ENCODE measurements around the gene CXCR5. TPM values are rescaled to one million over a fixed set of nuclear protein-coding genes. Genes with fewer than 3 reads are reported as not detected.

Gene CXCR5
- total and polyA plus RNA-seq, 10 of the 15 experiments (the other 5 are each of a cell fraction or from before 2014, with no cell fraction given): 0.03 to 0.63 (median 0.25) TPM

- peak; percentile 99 for TF ChIP-seq ZNF384 (IDR thresholded peaks at IDR 0.05; ENCODE audit: borderline replicate concordance, low read depth, low read length)
- no peak for TF ChIP-seq TCF7 (IDR thresholded peaks at IDR 0.05; ENCODE audit: borderline replicate concordance)
- TF ChIP-seq PML (IDR thresholded peaks at IDR 0.05; ENCODE audit: low read length): no peak
- no peak for TF ChIP-seq MEF2A (IDR thresholded peaks at IDR 0.05; ENCODE audit: insufficient read depth, low read depth, low read length)
- TF ChIP-seq TCF3 (IDR thresholded peaks at IDR 0.05; ENCODE audit: borderline replicate concordance, insufficient read depth, low read depth, low read length): 0 out of 2 replicates have a peak, but pooled peaks have one; percentile 30
- TF ChIP-seq POLR2A (IDR thresholded peaks at IDR 0.05; ENCODE audit: low read depth, low read length): peak; percentile 58
- no peak for TF ChIP-seq IRF3 (IDR thresholded peaks at IDR 0.05)
- no peak for TF ChIP-seq KLF5 (IDR thresholded peaks at IDR 0.05; ENCODE audit: partially characterized antibody)
- no peak for TF ChIP-seq ETV6 (conservative IDR thresholded peaks at IDR 0.05 in 1 of 2, IDR thresholded peaks at IDR 0.05 in 1 of 2; ENCODE audit: borderline replicate concordance in 1 of 2, low read depth in 1 of 2)
- TF ChIP-seq FOXK2 (IDR thresholded peaks at IDR 0.05): no peak
- TF ChIP-seq TBL1XR1 (IDR thresholded peaks at IDR 0.05; ENCODE audit: low read depth, low read length): no peak
- TF ChIP-seq RELA (IDR thresholded peaks at IDR 0.05; ENCODE audit: borderline replicate concordance, partially characterized antibody): peak; percentile 23
- no peak for TF ChIP-seq MTA3 (IDR thresholded peaks at IDR 0.05; ENCODE audit: borderline replicate concordance, low read length)
- TF ChIP-seq IKZF1 (conservative IDR thresholded peaks at IDR 0.05): peak; percentile 58
- TF ChIP-seq SP1 (IDR thresholded peaks at IDR 0.05; ENCODE audit: low read depth, low read length): no peak
- TF ChIP-seq USF1 (IDR thresholded peaks at IDR 0.05; ENCODE audit: borderline replicate concordance, extremely low read length, insufficient read depth, low read depth, low read length): no peak
- no peak for TF ChIP-seq STAT1 (conservative IDR thresholded peaks at IDR 0.05)
- TF ChIP-seq PAX5 (IDR thresholded peaks at IDR 0.05; ENCODE audit: borderline replicate concordance, low read depth, low read length): no peak
- no peak for TF ChIP-seq REST (IDR thresholded peaks at IDR 0.05; ENCODE audit: low read depth, low read length)
- no peak for TF ChIP-seq FOXM1 (IDR thresholded peaks at IDR 0.05; ENCODE audit: low read depth, low read length)
- TF ChIP-seq ASH2L (IDR thresholded peaks at IDR 0.05; ENCODE audit: borderline replicate concordance, low read depth): no peak
- peak in 1 of 2 experiments; percentile 46; a peak in 1 of 4 replicates for TF ChIP-seq IKZF2 (IDR thresholded peaks at IDR 0.05)
- TF ChIP-seq ZNF24 (IDR thresholded peaks at IDR 0.05): no peak
- TF ChIP-seq POLR2AphosphoS5 (IDR thresholded peaks at IDR 0.05; ENCODE audit: low read length): no peak
- TF ChIP-seq PAX8 (IDR thresholded peaks at IDR 0.05): no peak
- no peak for TF ChIP-seq RB1 (IDR thresholded peaks at IDR 0.05; ENCODE audit: borderline replicate concordance)
- TF ChIP-seq RAD51 (IDR thresholded peaks at IDR 0.05): no peak
- TF ChIP-seq CHD2 (IDR thresholded peaks at IDR 0.05; ENCODE audit: borderline replicate concordance, low read depth, low read length): no peak
Observed at GRCh38 chr11:118883368-118884071, at the start of gene CXCR5 (continued).
